HFFc6 (cell line): Measurements from ENCODE around the gene LRRC8C. TPM values are rescaled to one million over a fixed set of nuclear protein-coding genes. Genes with fewer than 3 reads are reported as not detected.

ENCODE experiments used
- DNase-seq: peaks from one replicate; pipeline ENCODE4 v3.0.0-alpha.2; 2018
- H3K27ac Mint-ChIP-seq: 2 replicates; pipeline ENCODE4 v1.8.0; 2020; ENCODE audit warnings: mild to moderate bottlenecking, mixed read lengths
- H3K27me3 Mint-ChIP-seq: 2 replicates; pipeline ENCODE4 v1.8.0; 2021; ENCODE audit warnings: mild to moderate bottlenecking, moderate library complexity, mixed read lengths; ENCODE audit not compliant: insufficient read depth
- H3K36me3 Mint-ChIP-seq: 2 replicates; pipeline ENCODE4 v1.8.0; 2021; ENCODE audit warnings: low read depth, mixed read lengths
- H3K4me1 Mint-ChIP-seq: 2 replicates; pipeline ENCODE4 v1.8.0; 2020; ENCODE audit warnings: low read depth, mixed read lengths
- H3K4me3 Mint-ChIP-seq: 2 replicates; pipeline ENCODE4 v1.8.0; 2020; ENCODE audit warnings: mild to moderate bottlenecking, moderate library complexity, mixed read lengths
- H3K9me3 Mint-ChIP-seq: 2 replicates; pipeline ENCODE4 v1.8.0; 2020; ENCODE audit warnings: mild to moderate bottlenecking, mixed read lengths
- total RNA-seq, 6 experiments: library from RNA; stranded (reverse); fragmentation: NEBNext Ultra II Directional; extraction: Animal tissue kit (Norgen Biotek cat#: 25700); gene quantifications; 2 replicates in 1 of 6; 3 replicates in 5 of 6; pipeline ENCODE4 v1.2.3, GENCODE V29; 2021
- TF ChIP-seq, protein P1 (sequence below): fragments of 200-600 bp; sonication (generic); IDR thresholded peaks from 2 replicates; pipeline ENCODE4 v1.5.0; 2021; ENCODE audit warnings: antibody characterized with exemption, mild to moderate bottlenecking

Gene LRRC8C
- total RNA-seq, 6 experiments from 2014 or later = 5.0 to 13.7 (median 10.9) TPM

DNA sequence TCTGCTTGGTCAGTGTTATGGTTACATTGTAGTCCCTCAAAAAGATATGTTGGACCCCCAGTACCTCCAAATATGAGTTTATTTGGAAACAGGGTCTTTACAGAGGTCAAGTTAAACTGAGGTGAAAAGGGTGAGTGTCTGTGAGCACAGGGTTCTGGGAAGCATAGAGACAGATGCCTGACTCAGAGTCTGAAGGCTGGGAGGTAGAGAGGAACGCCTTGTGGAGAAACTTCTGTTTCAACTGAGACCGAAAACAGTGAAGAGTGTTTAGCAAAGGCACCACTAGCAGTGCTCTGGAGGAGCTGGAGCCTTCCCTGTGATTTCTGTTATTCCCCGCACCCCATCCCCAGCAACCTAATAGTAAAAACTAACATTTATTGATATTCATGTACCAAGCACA is 122.7 kb downstream of the LRRC8C start:
- TF ChIP-seq, protein P1, sequence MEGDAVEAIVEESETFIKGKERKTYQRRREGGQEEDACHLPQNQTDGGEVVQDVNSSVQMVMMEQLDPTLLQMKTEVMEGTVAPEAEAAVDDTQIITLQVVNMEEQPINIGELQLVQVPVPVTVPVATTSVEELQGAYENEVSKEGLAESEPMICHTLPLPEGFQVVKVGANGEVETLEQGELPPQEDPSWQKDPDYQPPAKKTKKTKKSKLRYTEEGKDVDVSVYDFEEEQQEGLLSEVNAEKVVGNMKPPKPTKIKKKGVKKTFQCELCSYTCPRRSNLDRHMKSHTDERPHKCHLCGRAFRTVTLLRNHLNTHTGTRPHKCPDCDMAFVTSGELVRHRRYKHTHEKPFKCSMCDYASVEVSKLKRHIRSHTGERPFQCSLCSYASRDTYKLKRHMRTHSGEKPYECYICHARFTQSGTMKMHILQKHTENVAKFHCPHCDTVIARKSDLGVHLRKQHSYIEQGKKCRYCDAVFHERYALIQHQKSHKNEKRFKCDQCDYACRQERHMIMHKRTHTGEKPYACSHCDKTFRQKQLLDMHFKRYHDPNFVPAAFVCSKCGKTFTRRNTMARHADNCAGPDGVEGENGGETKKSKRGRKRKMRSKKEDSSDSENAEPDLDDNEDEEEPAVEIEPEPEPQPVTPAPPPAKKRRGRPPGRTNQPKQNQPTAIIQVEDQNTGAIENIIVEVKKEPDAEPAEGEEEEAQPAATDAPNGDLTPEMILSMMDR = no peak
- Mint-ChIP-seq H3K4me1 (peaks cover 20% of the 10 kb centered on the region), H3K9me3 (no peaks in the 10 kb centered on the region), H3K4me3 (no peak overlapping the region), H3K27ac (no peak overlapping the region), H3K27me3 (peaks cover 7% of the 10 kb centered on the region; the same call in 1 of the 2 replicates), H3K36me3 (no peaks in the 10 kb centered on the region)
- no peak for DNase-seq

DNA sequence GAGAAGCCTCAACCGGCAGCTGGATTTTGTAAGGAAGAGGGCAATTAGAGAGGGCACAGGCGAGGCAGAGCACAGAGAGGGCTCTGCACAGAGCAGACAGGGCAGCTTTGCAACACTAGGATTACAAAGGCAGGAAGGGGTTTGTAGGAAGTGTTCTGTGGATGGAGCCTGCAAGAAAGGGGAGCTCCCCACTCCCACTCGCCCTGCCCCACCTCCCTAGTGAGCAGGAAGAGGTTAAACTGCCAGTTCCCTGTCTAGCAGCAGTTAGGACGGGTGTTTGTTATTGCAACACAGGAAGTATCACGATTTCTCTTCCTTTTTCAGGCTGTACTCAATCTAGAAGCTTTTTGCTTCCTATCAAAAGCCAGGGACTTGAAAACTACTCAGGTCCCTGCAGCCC is 124.6 kb downstream of the LRRC8C start:
- Mint-ChIP-seq H3K4me1 (peaks cover 27% of the 10 kb centered on the region), H3K36me3 (no peaks in the 10 kb centered on the region), H3K27me3 (peaks cover 8% of the 10 kb centered on the region; the same call in 1 of the 2 replicates), H3K4me3 (peak overlapping the region; percentile 44; the same call in 1 of the 2 replicates), H3K27ac (no peak overlapping the region), H3K9me3 (no peaks in the 10 kb centered on the region)
- TF ChIP-seq, protein P1 = no peak
- DNase-seq = no peak

DNA sequence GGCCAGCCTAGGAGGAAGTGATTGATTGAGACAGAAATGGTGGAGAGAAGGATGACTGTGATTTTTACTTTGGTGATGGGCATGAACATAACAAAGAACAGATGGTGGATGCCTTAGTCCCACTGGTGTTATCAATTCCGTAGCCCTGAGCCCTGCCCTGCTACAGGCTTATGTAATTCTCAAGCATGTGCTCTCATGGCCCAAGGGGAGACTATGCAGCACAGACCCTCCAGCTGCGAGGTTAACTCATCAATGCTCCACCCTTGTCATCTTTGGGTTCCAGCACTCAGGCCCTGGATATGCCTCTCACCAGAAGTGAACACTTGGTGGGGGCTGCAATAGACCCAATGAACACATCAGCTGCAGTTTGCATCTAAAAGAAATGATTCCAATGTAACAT is 125.2 kb downstream of the LRRC8C start:
- H3K27ac Mint-ChIP-seq = no peak overlapping the region
- H3K27me3 Mint-ChIP-seq = peaks cover 8% of the 10 kb centered on the region; the same call in 1 of the 2 replicates
- DNase-seq = no peak
- H3K36me3 Mint-ChIP-seq = no peaks in the 10 kb centered on the region
- H3K4me3 Mint-ChIP-seq = peak overlapping the region; percentile 44; the same call in 1 of the 2 replicates
- TF ChIP-seq, protein P1 = no peak
- H3K4me1 Mint-ChIP-seq = peaks cover 33% of the 10 kb centered on the region
- no peaks in the 10 kb centered on the region for H3K9me3 Mint-ChIP-seq

DNA sequence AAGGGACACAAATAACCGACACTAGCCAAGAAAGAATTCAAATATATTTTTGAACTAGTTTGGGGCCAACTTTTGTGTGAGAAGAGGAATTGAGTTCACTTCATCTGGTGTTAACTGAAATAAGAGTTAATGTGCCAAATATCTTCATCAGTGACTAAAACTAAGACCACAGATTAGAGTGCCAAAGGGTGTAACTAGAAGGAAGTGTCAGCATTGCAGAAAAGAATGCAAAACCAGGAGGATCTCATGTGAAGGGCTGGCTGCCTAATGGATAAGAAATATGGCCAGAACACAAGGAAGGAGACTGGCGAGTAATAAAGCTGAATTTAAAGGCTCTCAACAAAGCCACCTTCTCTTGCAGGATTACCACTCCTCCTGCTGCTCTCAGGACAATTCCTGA is 126.1 kb downstream of the LRRC8C start:
- H3K36me3 Mint-ChIP-seq = no peaks in the 10 kb centered on the region
- no peak for DNase-seq
- no peak overlapping the region for H3K4me3 Mint-ChIP-seq
- TF ChIP-seq, protein P1 = no peak
- no peak overlapping the region for H3K27ac Mint-ChIP-seq
- H3K27me3 Mint-ChIP-seq = peaks cover 8% of the 10 kb centered on the region; the same call in 1 of the 2 replicates
- H3K9me3 Mint-ChIP-seq = no peaks in the 10 kb centered on the region
- H3K4me1 Mint-ChIP-seq = peaks cover 40% of the 10 kb centered on the region

DNA sequence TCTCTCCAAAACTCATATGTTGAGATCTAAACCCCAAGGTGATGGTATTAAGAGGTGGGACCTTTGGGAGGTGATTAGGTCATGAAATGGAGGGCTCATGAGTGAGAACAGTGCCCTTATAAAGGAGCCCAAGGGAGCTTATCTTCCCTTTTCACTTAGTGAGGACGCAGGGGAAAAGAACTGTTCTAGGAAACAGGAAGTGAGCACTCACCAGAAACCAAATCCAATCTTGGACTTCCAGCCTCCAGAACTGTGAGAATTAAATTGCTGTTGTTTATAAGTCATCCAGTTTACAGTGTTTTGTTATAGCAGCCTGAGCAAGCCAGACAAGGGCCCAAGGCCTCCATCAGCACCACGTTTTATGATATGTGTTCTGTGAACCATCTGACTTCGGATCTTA is 127.6 kb downstream of the LRRC8C start:
- Mint-ChIP-seq H3K9me3 (no peaks in the 10 kb centered on the region), H3K4me3 (no peak overlapping the region), H3K27me3 (peaks cover 4% of the 10 kb centered on the region; the same call in 1 of the 2 replicates), H3K27ac (no peak overlapping the region), H3K36me3 (no peaks in the 10 kb centered on the region), H3K4me1 (peaks cover 35% of the 10 kb centered on the region)
- TF ChIP-seq, protein P1 = no peak
- DNase-seq = no peak

DNA sequence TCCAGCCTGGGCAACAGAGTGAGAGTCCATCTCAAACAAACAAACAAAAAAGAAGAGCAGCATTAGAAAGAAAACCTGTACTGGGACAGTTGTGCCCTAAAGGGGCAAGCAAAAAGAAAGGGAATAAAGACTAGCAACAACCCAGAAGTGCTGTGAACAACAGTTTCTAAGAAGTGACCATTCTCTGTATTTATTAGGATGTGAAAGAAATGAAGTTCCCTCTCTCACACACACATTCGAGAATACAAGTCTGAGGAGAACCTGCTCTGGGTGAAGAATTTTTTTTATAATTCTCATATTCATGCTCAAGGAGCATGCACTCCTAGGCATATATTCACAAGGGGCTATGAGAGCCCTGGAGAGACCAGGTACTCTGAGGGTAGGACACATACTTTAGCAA is 128.4 kb downstream of the LRRC8C start:
- Mint-ChIP-seq H3K36me3 (no peaks in the 10 kb centered on the region), H3K4me3 (no peak overlapping the region), H3K9me3 (no peaks in the 10 kb centered on the region), H3K27me3 (peaks cover 4% of the 10 kb centered on the region; the same call in 1 of the 2 replicates), H3K27ac (no peak overlapping the region), H3K4me1 (peaks cover 35% of the 10 kb centered on the region)
- no peak for DNase-seq
- TF ChIP-seq, protein P1 = no peak
